ENCODE results near the gene CEP152.
A peak's percentile ranks its signal among the peaks of the same experiment; 100 is the strongest.

Gene CEP152

DNA sequence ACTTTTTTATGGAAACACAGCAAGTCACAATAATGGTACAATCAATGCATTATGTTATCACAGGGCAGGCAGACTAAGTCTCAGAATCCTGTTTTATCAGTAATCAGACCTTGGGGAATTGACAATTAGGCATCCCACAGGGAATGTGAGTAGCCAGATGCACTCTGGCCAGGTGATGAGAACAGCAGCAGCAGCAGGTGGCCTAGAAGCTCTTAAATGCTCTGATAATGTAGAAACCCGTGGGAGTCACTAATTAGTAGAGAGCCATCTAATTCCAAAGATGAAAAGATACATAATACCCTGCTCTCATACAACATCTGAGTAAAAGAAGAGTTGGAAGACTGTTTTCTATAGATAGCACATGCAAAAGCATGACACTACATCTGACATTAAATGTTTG lies 12.6 kb downstream of the CEP152 start (continued):
- TF ChIP-seq ZNF530 (tag by site-specific recombination; IDR thresholded peaks at IDR 0.05; ENCODE audit: low read depth) (no peak), ZNF416 (tag by site-specific recombination; IDR thresholded peaks at IDR 0.05) (no peak), ZIC2 (tag by site-specific recombination; IDR thresholded peaks at IDR 0.05) (peak; percentile 53), ZNF629 (tag by site-specific recombination; IDR thresholded peaks at IDR 0.05) (0 out of 2 replicates have a peak, but pooled peaks have one; percentile 20), ZNF202 (tag by site-specific recombination; IDR thresholded peaks at IDR 0.05; ENCODE audit: borderline replicate concordance) (no peak)
- TF ChIP-seq, protein P1, sequence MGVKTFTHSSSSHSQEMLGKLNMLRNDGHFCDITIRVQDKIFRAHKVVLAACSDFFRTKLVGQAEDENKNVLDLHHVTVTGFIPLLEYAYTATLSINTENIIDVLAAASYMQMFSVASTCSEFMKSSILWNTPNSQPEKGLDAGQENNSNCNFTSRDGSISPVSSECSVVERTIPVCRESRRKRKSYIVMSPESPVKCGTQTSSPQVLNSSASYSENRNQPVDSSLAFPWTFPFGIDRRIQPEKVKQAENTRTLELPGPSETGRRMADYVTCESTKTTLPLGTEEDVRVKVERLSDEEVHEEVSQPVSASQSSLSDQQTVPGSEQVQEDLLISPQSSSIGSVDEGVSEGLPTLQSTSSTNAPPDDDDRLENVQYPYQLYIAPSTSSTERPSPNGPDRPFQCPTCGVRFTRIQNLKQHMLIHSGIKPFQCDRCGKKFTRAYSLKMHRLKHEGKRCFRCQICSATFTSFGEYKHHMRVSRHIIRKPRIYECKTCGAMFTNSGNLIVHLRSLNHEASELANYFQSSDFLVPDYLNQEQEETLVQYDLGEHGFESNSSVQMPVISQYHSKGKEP (tag by site-specific recombination; IDR thresholded peaks at IDR 0.05): peak; percentile 28; the same call in 1 of the 2 replicates
- TF ChIP-seq, protein P2, sequence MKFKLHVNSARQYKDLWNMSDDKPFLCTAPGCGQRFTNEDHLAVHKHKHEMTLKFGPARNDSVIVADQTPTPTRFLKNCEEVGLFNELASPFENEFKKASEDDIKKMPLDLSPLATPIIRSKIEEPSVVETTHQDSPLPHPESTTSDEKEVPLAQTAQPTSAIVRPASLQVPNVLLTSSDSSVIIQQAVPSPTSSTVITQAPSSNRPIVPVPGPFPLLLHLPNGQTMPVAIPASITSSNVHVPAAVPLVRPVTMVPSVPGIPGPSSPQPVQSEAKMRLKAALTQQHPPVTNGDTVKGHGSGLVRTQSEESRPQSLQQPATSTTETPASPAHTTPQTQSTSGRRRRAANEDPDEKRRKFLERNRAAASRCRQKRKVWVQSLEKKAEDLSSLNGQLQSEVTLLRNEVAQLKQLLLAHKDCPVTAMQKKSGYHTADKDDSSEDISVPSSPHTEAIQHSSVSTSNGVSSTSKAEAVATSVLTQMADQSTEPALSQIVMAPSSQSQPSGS (tag by site-specific recombination; IDR thresholded peaks at IDR 0.05; ENCODE audit: low read depth): no peak

DNA sequence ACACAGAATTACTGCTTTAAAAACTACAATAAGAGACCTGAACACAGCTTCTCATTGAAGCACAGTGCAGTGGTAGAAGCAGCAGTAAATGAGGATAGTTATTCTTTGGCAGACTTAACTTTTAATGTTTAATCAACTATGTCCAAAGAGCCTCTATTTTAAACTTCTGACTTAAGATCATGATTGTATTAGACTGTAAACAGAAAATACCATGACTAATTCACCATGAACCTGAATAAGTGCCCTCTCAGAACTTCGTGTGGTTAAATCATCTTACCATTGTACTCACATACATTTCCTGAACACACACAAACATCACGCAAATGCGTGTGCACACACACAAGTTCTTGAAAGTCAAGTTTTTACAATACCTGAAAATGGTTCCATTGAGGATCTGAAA lies 13.9 kb downstream of the CEP152 start:
- peaks cover 9% of the 10 kb centered on the region for H3K4me1 ChIP-seq (ENCODE audit: control insufficient read depth, insufficient read depth, low read length)
- H3K4me3 ChIP-seq (ENCODE audit: low read depth, low read length): no peak overlapping the region
- ChIA-PET POLR2A (no interaction called here), CTCF (interaction anchor here (0.6 to 0.7 kb wide), 2 partner anchors 440 to 462 kb away, joined by 3 read pairs; no protein-coding TSS in a partner anchor)
- H3K27ac ChIP-seq (ENCODE audit: extremely low read depth, low read depth, low read length): no peak overlapping the region
- no peak for TF ChIP-seq ZXDB (tag by site-specific recombination; IDR thresholded peaks at IDR 0.05)
- no peak for TF ChIP-seq ZNF629 (tag by site-specific recombination; IDR thresholded peaks at IDR 0.05)
- TF ChIP-seq, protein P3, sequence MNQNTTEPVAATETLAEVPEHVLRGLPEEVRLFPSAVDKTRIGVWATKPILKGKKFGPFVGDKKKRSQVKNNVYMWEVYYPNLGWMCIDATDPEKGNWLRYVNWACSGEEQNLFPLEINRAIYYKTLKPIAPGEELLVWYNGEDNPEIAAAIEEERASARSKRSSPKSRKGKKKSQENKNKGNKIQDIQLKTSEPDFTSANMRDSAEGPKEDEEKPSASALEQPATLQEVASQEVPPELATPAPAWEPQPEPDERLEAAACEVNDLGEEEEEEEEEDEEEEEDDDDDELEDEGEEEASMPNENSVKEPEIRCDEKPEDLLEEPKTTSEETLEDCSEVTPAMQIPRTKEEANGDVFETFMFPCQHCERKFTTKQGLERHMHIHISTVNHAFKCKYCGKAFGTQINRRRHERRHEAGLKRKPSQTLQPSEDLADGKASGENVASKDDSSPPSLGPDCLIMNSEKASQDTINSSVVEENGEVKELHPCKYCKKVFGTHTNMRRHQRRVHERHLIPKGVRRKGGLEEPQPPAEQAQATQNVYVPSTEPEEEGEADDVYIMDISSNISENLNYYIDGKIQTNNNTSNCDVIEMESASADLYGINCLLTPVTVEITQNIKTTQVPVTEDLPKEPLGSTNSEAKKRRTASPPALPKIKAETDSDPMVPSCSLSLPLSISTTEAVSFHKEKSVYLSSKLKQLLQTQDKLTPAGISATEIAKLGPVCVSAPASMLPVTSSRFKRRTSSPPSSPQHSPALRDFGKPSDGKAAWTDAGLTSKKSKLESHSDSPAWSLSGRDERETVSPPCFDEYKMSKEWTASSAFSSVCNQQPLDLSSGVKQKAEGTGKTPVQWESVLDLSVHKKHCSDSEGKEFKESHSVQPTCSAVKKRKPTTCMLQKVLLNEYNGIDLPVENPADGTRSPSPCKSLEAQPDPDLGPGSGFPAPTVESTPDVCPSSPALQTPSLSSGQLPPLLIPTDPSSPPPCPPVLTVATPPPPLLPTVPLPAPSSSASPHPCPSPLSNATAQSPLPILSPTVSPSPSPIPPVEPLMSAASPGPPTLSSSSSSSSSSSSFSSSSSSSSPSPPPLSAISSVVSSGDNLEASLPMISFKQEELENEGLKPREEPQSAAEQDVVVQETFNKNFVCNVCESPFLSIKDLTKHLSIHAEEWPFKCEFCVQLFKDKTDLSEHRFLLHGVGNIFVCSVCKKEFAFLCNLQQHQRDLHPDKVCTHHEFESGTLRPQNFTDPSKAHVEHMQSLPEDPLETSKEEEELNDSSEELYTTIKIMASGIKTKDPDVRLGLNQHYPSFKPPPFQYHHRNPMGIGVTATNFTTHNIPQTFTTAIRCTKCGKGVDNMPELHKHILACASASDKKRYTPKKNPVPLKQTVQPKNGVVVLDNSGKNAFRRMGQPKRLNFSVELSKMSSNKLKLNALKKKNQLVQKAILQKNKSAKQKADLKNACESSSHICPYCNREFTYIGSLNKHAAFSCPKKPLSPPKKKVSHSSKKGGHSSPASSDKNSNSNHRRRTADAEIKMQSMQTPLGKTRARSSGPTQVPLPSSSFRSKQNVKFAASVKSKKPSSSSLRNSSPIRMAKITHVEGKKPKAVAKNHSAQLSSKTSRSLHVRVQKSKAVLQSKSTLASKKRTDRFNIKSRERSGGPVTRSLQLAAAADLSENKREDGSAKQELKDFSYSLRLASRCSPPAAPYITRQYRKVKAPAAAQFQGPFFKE (tag by site-specific recombination; IDR thresholded peaks at IDR 0.05; ENCODE audit: borderline replicate concordance): no peak
- TF ChIP-seq ZNF747 (tag by site-specific recombination; IDR thresholded peaks at IDR 0.05): no peak
- TF ChIP-seq, protein P4, sequence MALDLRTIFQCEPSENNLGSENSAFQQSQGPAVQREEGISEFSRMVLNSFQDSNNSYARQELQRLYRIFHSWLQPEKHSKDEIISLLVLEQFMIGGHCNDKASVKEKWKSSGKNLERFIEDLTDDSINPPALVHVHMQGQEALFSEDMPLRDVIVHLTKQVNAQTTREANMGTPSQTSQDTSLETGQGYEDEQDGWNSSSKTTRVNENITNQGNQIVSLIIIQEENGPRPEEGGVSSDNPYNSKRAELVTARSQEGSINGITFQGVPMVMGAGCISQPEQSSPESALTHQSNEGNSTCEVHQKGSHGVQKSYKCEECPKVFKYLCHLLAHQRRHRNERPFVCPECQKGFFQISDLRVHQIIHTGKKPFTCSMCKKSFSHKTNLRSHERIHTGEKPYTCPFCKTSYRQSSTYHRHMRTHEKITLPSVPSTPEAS (tag by site-specific recombination; IDR thresholded peaks at IDR 0.05): no peak
- no peak for TF ChIP-seq FEZF1 (tag by site-specific recombination; IDR thresholded peaks at IDR 0.05)
- TF ChIP-seq KLF7 (tag by site-specific recombination; IDR thresholded peaks at IDR 0.05; ENCODE audit: borderline replicate concordance): no peak
- TF ChIP-seq ZNF560 (tag by site-specific recombination; IDR thresholded peaks at IDR 0.05; ENCODE audit: borderline replicate concordance): no peak
- TF ChIP-seq, protein P5, sequence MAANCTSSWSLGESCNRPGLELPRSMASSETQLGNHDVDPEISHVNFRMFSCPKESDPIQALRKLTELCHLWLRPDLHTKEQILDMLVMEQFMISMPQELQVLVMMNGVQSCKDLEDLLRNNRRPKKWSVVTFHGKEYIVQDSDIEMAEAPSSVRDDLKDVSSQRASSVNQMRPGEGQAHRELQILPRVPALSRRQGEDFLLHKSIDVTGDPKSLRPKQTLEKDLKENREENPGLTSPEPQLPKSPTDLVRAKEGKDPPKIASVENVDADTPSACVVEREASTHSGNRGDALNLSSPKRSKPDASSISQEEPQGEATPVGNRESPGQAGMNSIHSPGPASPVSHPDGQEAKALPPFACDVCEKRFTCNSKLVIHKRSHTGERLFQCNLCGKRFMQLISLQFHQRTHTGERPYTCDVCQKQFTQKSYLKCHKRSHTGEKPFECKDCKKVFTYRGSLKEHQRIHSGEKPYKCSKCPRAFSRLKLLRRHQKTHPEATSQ (tag by site-specific recombination; IDR thresholded peaks at IDR 0.05): no peak
- TF ChIP-seq ZNF214 (tag by site-specific recombination; IDR thresholded peaks at IDR 0.05; ENCODE audit: borderline replicate concordance): no peak
- TF ChIP-seq, protein P6, sequence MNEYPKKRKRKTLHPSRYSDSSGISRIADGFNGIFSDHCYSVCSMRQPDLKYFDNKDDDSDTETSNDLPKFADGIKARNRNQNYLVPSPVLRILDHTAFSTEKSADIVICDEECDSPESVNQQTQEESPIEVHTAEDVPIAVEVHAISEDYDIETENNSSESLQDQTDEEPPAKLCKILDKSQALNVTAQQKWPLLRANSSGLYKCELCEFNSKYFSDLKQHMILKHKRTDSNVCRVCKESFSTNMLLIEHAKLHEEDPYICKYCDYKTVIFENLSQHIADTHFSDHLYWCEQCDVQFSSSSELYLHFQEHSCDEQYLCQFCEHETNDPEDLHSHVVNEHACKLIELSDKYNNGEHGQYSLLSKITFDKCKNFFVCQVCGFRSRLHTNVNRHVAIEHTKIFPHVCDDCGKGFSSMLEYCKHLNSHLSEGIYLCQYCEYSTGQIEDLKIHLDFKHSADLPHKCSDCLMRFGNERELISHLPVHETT (tag by site-specific recombination; IDR thresholded peaks at IDR 0.05): no peak
- TF ChIP-seq ZNF354C (tag by site-specific recombination; IDR thresholded peaks at IDR 0.05; ENCODE audit: borderline replicate concordance, low read depth): no peak
- H3K9me3 ChIP-seq (ENCODE audit: control insufficient read depth, insufficient read depth, low read depth, low read length): no peaks in the 10 kb centered on the region
- peaks cover 10 to 38% of the 10 kb centered on the region in 2 experiments for H3K36me3 ChIP-seq (ENCODE audit: control insufficient read depth in 2 of 2, insufficient read depth in 1 of 2, low read length in 2 of 2)

All from HEK293 (cell line).